Measurements from ENCODE around the gene RXRB.

The RXRB gene

DNA sequence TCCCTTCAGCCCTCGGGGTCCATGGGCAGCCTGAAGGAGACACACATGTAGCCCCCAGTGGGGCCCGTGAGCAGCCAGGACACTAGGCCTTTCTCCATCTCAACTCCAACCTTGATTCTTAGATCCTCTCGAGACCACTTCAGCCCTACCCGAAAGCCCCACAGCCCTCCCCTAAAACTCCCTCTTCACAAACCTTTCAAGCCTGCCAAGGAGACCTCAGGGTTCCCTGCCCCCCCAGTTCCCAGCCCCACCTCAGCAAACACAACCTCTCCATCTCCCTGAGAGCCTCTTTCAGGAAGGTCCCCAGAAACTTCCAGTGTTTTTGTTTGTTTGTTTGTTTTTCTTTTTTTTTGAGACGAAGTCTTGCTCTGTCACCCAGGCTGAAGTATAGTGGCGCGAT lies 19.3 kb downstream of the RXRB start:
- Histone ChIP-seq H3K79me2 (ENCODE audit: low read length) (no peaks in the 10 kb centered on the region), H3K4me3 (ENCODE audit: low read length) (no peak overlapping the region), H2AFZ (ENCODE audit: low read length) (no peak overlapping the region), H3K4me1 (ENCODE audit: low read length) (peaks cover 9% of the 10 kb centered on the region), H3K36me3 (replicated peaks; ENCODE audit: insufficient read depth, low read length) (no peaks in the 10 kb centered on the region), H3K9me2 (replicated peaks; ENCODE audit: insufficient read depth, low read length) (no peaks in the 10 kb centered on the region), H4K20me1 (ENCODE audit: insufficient read depth, low read length) (no peaks in the 10 kb centered on the region), H3K9ac (ENCODE audit: low read length) (no peak overlapping the region), H3K4me2 (ENCODE audit: low read depth, low read length) (no peak overlapping the region), H3F3A (ENCODE audit: insufficient read depth, low read length) (no peaks in the 10 kb centered on the region), H3K27ac (ENCODE audit: low read length) (no peak overlapping the region), H3K9me3 (replicated peaks; ENCODE audit: insufficient read depth, low read length) (no peaks in the 10 kb centered on the region), H3K27me3 (replicated peaks; ENCODE audit: insufficient read depth, low read length) (peaks cover 15% of the 10 kb centered on the region; the same call in 1 of the 2 replicates)
- TF ChIP-seq, protein P1, sequence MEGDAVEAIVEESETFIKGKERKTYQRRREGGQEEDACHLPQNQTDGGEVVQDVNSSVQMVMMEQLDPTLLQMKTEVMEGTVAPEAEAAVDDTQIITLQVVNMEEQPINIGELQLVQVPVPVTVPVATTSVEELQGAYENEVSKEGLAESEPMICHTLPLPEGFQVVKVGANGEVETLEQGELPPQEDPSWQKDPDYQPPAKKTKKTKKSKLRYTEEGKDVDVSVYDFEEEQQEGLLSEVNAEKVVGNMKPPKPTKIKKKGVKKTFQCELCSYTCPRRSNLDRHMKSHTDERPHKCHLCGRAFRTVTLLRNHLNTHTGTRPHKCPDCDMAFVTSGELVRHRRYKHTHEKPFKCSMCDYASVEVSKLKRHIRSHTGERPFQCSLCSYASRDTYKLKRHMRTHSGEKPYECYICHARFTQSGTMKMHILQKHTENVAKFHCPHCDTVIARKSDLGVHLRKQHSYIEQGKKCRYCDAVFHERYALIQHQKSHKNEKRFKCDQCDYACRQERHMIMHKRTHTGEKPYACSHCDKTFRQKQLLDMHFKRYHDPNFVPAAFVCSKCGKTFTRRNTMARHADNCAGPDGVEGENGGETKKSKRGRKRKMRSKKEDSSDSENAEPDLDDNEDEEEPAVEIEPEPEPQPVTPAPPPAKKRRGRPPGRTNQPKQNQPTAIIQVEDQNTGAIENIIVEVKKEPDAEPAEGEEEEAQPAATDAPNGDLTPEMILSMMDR (IDR thresholded peaks at IDR 0.05; ENCODE audit: low read length), result no peak
- TF ChIP-seq EZH2phosphoT487 (IDR thresholded peaks at IDR 0.05; ENCODE audit: low read length), result no peak
- TF ChIP-seq EZH2 (optimal IDR thresholded peaks at IDR 0.05; ENCODE audit: low read depth, low read length), result no peak
- DNase-seq, result no peak

DNA sequence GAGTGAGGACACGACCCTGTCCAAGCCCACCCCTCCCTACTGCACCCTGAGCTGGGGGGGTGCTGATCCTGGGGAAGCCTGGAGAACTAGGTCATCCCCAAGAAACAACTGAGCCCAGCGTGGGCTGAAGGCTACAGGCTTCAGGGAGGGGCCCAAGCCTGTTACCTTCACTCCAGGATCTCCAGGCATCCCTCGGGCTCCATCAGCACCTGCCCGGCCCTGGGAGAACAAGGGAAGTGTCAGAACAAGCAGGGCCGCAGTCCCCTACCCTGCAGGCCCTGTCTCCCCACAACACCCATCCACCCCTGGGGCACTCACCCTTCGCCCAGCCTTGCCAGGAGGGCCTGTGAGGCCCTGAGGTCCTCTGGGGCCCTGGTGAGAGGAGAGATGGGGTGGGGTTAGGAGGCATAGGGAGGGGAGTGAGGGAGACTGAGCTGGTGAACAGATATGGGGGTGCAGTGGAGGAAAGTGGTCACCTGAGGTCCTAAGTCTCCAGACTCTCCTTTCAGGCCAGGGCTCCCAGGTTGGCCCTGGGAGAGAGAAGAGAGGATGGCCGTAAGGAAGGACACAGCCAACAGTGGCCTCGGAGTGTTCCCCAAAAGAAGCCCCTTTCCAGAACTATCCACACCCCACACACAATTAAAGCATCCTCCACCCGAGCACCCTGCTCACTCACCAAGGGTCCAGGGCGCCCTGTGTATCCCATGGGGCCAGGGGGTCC lies 21.6 kb downstream of the RXRB start:
- Histone ChIP-seq H3K4me1 (ENCODE audit: low read length) (peaks cover 9% of the 10 kb centered on the region), H3K27ac (ENCODE audit: low read length) (no peak overlapping the region), H3K79me2 (ENCODE audit: low read length) (no peaks in the 10 kb centered on the region), H3F3A (ENCODE audit: insufficient read depth, low read length) (no peaks in the 10 kb centered on the region), H3K27me3 (replicated peaks; ENCODE audit: insufficient read depth, low read length) (peaks cover 36% of the 10 kb centered on the region; the same call in 1 of the 2 replicates), H3K9ac (ENCODE audit: low read length) (no peak overlapping the region), H4K20me1 (ENCODE audit: insufficient read depth, low read length) (no peaks in the 10 kb centered on the region), H3K36me3 (replicated peaks; ENCODE audit: insufficient read depth, low read length) (no peaks in the 10 kb centered on the region), H3K9me3 (replicated peaks; ENCODE audit: insufficient read depth, low read length) (no peaks in the 10 kb centered on the region), H3K9me2 (replicated peaks; ENCODE audit: insufficient read depth, low read length) (no peaks in the 10 kb centered on the region), H2AFZ (ENCODE audit: low read length) (no peak overlapping the region), H3K4me2 (ENCODE audit: low read depth, low read length) (no peak overlapping the region), H3K4me3 (ENCODE audit: low read length) (no peak overlapping the region)
- no peak for DNase-seq
- TF ChIP-seq, protein P1 (IDR thresholded peaks at IDR 0.05; ENCODE audit: low read length), result no peak
- TF ChIP-seq EZH2phosphoT487 (IDR thresholded peaks at IDR 0.05; ENCODE audit: low read length) (no peak), EZH2 (optimal IDR thresholded peaks at IDR 0.05; ENCODE audit: low read depth, low read length) (no peak)

DNA sequence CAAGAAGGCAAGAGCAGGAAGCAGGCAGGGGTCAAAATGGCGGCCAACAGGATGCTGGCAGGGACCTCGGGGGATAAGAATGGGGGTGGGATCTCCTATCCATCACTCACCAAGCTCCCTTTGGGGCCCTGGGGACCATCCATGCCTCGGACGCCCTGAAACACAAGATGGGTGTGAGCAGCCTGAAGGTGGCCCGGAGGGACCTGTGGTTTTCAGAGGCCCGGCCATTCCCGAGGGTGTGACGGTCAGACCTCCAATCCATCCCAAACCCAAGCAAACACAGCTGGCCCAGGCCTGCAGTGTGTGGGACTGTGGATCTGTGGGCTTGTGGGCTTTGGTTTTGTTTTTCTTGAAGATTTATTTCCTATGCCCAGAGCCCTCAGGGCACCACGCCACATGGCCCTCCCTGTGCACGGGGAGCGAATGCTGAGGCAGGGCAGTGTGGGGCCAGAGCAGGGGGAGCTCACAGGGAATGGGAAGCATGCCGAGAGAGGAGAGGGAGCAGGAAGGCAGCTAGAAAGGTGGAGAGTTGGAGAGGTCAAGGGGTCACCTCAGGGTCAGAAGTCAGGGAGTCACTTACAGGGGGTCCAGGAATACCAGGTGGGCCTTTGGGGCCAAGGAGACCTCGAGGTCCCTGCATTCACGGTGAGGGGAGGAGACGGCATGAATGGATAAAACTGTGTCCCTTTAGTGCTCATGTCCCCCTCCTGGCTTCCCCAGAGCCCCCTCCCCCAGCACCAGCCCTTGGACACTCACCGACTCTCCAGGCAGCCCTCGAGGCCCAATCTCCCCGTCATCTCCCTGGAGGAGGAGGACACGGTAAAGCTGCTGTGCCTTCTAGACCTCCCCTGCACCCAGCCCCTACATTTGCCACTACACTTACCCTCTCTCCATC lies 22.7 kb downstream of the RXRB start:
- no peaks in the 10 kb centered on the region for H3K9me2 ChIP-seq (replicated peaks; ENCODE audit: insufficient read depth, low read length)
- H3K9me3 ChIP-seq (replicated peaks; ENCODE audit: insufficient read depth, low read length), result no peaks in the 10 kb centered on the region
- no peak overlapping the region for H2AFZ ChIP-seq (ENCODE audit: low read length)
- H4K20me1 ChIP-seq (ENCODE audit: insufficient read depth, low read length), result no peaks in the 10 kb centered on the region
- H3K79me2 ChIP-seq (ENCODE audit: low read length), result no peaks in the 10 kb centered on the region
- H3K4me2 ChIP-seq (ENCODE audit: low read depth, low read length), result no peak overlapping the region
- H3K36me3 ChIP-seq (replicated peaks; ENCODE audit: insufficient read depth, low read length), result no peaks in the 10 kb centered on the region
- no peaks in the 10 kb centered on the region for H3K4me1 ChIP-seq (ENCODE audit: low read length)
- no peak overlapping the region for H3K4me3 ChIP-seq (ENCODE audit: low read length)
- H3K27ac ChIP-seq (ENCODE audit: low read length), result no peak overlapping the region
- H3K9ac ChIP-seq (ENCODE audit: low read length), result no peak overlapping the region
- DNase-seq, result no peak
- TF ChIP-seq, protein P1 (IDR thresholded peaks at IDR 0.05; ENCODE audit: low read length), result no peak
- TF ChIP-seq EZH2phosphoT487 (IDR thresholded peaks at IDR 0.05; ENCODE audit: low read length), result no peak
- TF ChIP-seq EZH2 (optimal IDR thresholded peaks at IDR 0.05; ENCODE audit: low read depth, low read length), result no peak
- peaks cover 45% of the 10 kb centered on the region for H3K27me3 ChIP-seq (replicated peaks; ENCODE audit: insufficient read depth, low read length)
- no peaks in the 10 kb centered on the region for H3F3A ChIP-seq (ENCODE audit: insufficient read depth, low read length)
